Progenitor cell of endocrine pancreas (in vitro differentiated cells): ENCODE data around the gene DENND4C. TPM values are rescaled to one million over a fixed set of nuclear protein-coding genes. Genes with fewer than 3 reads are reported as not detected.
"Not testable (repeated sequence)": the region's sequence is repeated elsewhere in the genome, so short reads cannot be mapped to it uniquely, and the experiment has no call there.

Experiments used
- DNase-seq: peaks from one replicate; pipeline ENCODE4 v3.0.0; 2021; ENCODE audit warnings: low spot score; ENCODE audit not compliant: unreplicated experiment
- H3K27ac Mint-ChIP-seq: 2 replicates; pipeline ENCODE4 v1.8.0; 2021; ENCODE audit warnings: mild to moderate bottlenecking, moderate library complexity, mixed read lengths
- H3K27me3 Mint-ChIP-seq: 2 replicates; pipeline ENCODE4 v1.8.0; 2021; ENCODE audit warnings: mixed read lengths
- H3K36me3 Mint-ChIP-seq: 2 replicates; pipeline ENCODE4 v1.8.0; 2022; ENCODE audit warnings: mixed read lengths; ENCODE audit not compliant: insufficient read depth
- H3K4me1 Mint-ChIP-seq: 2 replicates; pipeline ENCODE4 v1.8.0; 2021; ENCODE audit warnings: low read depth, mixed read lengths
- H3K4me3 Mint-ChIP-seq: 2 replicates; pipeline ENCODE4 v1.8.0; 2021; ENCODE audit warnings: low read depth, mild to moderate bottlenecking, moderate library complexity, mixed read lengths
- H3K9me3 Mint-ChIP-seq: 2 replicates; pipeline ENCODE4 v1.8.0; 2021; ENCODE audit warnings: low read depth, mixed read lengths
- CTCF ChIP-seq: fragments of 200-600 bp; sonication (generic); IDR thresholded peaks from one replicate; pipeline ENCODE4 v1.5.0; 2021; ENCODE audit warnings: antibody characterized with exemption, mild to moderate bottlenecking; ENCODE audit not compliant: unreplicated experiment
- total RNA-seq: library from RNA; stranded (reverse); gene quantifications from 2 replicates; pipeline ENCODE4 v1.2.1, GENCODE V29; 2021

DENND4C gene
- total RNA-seq, 1 donor from 2014 or later: 60.4 TPM

- no peaks in the 10 kb centered on the region for H3K27me3 Mint-ChIP-seq
- peaks cover 2% of the 10 kb centered on the region for H3K36me3 Mint-ChIP-seq
- H3K27ac Mint-ChIP-seq: peak overlapping the region; percentile 22
- H3K4me3 Mint-ChIP-seq: no peak overlapping the region
- no peak for DNase-seq
- peaks cover 8% of the 10 kb centered on the region for H3K4me1 Mint-ChIP-seq
- H3K9me3 Mint-ChIP-seq: no peaks in the 10 kb centered on the region
- no peak for TF ChIP-seq CTCF
Measured at GRCh38 chr9:19186232-19186631, 44.3 kb upstream of the DENND4C start.

- Mint-ChIP-seq H3K4me1 (peaks cover 24% of the 10 kb centered on the region), H3K9me3 (no peaks in the 10 kb centered on the region), H3K27ac (no peak overlapping the region)
Measured at GRCh38 chr9:19188771-19189170, 41.7 kb upstream of the DENND4C start.

GRCh38 chr9:19192202-19193028 is 38.1 kb upstream of the DENND4C start:
- Mint-ChIP-seq H3K27ac (peak overlapping the region; percentile 50), H3K4me1 (peaks cover 18% of the 10 kb centered on the region), H3K9me3 (no peaks in the 10 kb centered on the region), H3K36me3 (peaks cover 2% of the 10 kb centered on the region), H3K27me3 (no peaks in the 10 kb centered on the region), H3K4me3 (no peak overlapping the region)
- DNase-seq: no peak
- TF ChIP-seq CTCF: no peak

More at GRCh38 chr9:19188771-19189170, 41.7 kb upstream of the DENND4C start:
- TF ChIP-seq CTCF: no peak
- Mint-ChIP-seq H3K36me3 (peaks cover 2% of the 10 kb centered on the region), H3K27me3 (no peaks in the 10 kb centered on the region), H3K4me3 (no peak overlapping the region)
- DNase-seq: no peak

- H3K36me3 Mint-ChIP-seq: no peaks in the 10 kb centered on the region
- H3K4me3 Mint-ChIP-seq: no peak overlapping the region
- H3K9me3 Mint-ChIP-seq: no peaks in the 10 kb centered on the region
- DNase-seq: no peak
- H3K27me3 Mint-ChIP-seq: no peaks in the 10 kb centered on the region
- peaks cover 18% of the 10 kb centered on the region for H3K4me1 Mint-ChIP-seq
- H3K27ac Mint-ChIP-seq: peak overlapping the region; percentile 50
- TF ChIP-seq CTCF: no peak
Measured at GRCh38 chr9:19193029-19193324, 37.5 kb upstream of the DENND4C start.

GRCh38 chr9:19193358-19193973 is 37.0 kb upstream of the DENND4C start:
- H3K9me3 Mint-ChIP-seq, H3K4me3 Mint-ChIP-seq, DNase-seq, H3K27me3 Mint-ChIP-seq, H3K27ac Mint-ChIP-seq, H3K36me3 Mint-ChIP-seq: not testable (repeated sequence)
- peaks cover 18% of the 10 kb centered on the region for H3K4me1 Mint-ChIP-seq

- Mint-ChIP-seq H3K27me3 (no peaks in the 10 kb centered on the region), H3K9me3 (no peaks in the 10 kb centered on the region), H3K4me3 (no peak overlapping the region), H3K27ac (no peak overlapping the region), H3K36me3 (peaks cover 1% of the 10 kb centered on the region), H3K4me1 (peaks cover 39% of the 10 kb centered on the region)
- TF ChIP-seq CTCF: no peak
- no peak for DNase-seq
Measured at GRCh38 chr9:19198406-19198805, 32.1 kb upstream of the DENND4C start.
